GM18858 (cell line): ENCODE data around the gene CLIP3.

Source experiments
- ATAC-seq: cut with Tn5 transposase; IDR thresholded peaks from one replicate; pipeline ENCODE4 v1.9.1; 2021; ENCODE audit not compliant: unreplicated experiment

CLIP3 gene

DNA sequence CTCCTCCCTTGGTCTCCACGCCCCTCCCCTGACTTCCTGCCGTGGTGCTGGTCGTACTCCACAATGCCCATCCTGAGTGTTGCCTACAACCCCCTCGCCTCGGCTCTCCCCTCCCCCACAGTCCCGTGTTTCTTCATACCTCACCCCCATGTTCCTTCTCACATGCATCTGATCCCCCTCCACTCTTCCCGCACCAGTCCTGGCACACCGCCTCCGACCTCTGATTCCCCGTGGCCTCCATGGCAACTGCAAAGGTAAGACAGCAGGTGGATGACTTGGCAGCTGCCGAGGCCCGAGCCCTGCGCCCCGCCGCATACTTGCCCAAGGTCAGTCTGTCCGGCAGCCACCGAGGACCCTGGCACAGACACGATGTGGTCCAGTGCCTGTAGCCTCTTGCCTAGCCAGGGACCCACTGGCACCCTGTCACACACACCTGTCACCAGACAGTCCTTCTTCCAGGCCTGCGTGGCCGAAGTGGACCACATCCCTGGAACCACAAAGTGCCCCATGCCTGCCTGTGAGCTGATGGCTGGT, 53.8 kb downstream of the CLIP3 start:
- ATAC-seq, result no peak

- no peak for ATAC-seq
These were observed 54.4 kb downstream of the CLIP3 start for GRCh38 chr19:35978271-35978670.

DNA sequence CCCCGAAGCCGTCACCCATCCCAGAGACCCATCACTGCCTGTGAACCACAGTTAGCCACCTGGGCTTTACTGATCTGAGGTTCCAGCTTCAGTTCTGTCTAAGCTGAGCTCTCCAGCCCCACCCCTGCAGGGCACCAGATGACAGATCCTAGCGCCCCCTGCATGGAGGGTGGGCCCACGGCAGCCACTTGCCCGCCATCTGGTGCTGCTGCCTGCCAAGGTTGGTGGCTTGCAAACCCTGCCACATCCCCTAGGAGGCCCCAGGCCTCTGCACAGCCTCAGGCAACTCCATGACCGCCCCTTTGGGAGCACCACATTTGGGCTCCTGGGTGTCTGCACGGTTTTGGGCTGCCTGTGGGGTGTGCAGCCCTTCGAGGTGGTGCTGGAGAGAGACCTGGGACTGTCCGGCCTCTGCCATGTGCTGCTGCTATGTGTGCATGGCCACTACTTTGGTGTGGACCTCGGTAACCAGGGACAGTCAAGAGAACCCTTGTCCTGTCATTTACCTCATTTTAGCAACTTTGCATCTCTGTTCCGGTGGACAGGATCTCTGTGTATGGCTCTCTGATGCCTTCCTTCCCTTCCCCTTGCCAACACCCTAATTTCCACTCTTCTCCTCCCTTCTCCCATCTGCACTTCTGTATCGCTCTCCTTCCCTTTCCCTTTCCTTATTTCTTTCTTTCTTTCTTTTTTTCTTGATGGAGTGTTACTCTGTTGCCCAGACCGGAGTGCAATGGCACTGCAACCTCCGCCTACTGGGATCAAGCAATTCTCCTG, 55.0 kb downstream of the CLIP3 start:
- ATAC-seq, result no peak

GRCh38 chr19:35975608-35976214, 57.0 kb downstream of the CLIP3 start:
- ATAC-seq, result no peak

- ATAC-seq, result no peak
These were observed 59.2 kb downstream of the CLIP3 start for GRCh38 chr19:35973487-35973886.

DNA sequence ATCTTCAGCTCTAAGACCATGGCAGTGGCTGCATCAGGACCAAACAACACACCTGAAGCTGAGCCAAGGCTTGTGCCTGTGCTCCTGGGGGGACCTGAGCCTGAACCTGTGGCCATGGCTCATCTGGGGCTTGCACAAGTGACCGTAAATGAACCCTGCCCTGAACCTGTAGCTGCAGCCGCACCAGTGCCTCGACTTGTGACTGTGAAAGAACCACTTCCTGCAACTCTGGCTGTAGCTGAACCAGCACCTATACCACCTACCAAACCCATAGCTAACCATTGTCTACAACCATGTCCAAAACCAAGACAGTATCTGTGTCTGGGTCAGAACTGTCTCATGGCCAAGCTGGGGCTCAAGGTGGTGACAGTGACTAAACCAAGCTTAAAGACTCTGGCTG, 65.9 kb downstream of the CLIP3 start:
- ATAC-seq, result no peak
